Heart right ventricle (tissue), 16 donors: ENCODE measurements around the gene PKIG. TPM values are rescaled to one million over a fixed set of nuclear protein-coding genes. Genes with fewer than 3 reads are reported as not detected.

ENCODE experiments used
- ATAC-seq, 8 donors: fragments of 200-7000 bp; cut with Tn5 transposase; one replicate each; pipeline ENCODE4 v1.9.1; 2020; ENCODE audit warnings: mild to moderate bottlenecking in 8 of 8, moderate library complexity in 8 of 8, moderate number of reproducible peaks in 1 of 8
- DNase-seq, 2 donors: peaks; one replicate each; pipeline ENCODE4 v3.0.0-alpha.2; 2020
- H3K27ac ChIP-seq, 10 donors: fragments of 200-600 bp; sonication (generic) in 2 of 10; one replicate each; pipeline versions ENCODE4 v1.5.0 to v1.8.0; 2020 to 2022; ENCODE audit warnings: mild to moderate bottlenecking in 3 of 10
- H3K27me3 ChIP-seq, 7 donors: fragments of 200-600 bp; one replicate each; pipeline ENCODE4 v1.8.0; 2021 to 2022; ENCODE audit warnings: mild to moderate bottlenecking in 2 of 7
- H3K36me3 ChIP-seq, 9 donors: fragments of 200-600 bp; sonication (generic) in 1 of 9; one replicate each; pipeline versions ENCODE4 v1.5.0 to v1.8.0; 2020 to 2022; ENCODE audit warnings: mild to moderate bottlenecking in 2 of 9
- H3K4me1 ChIP-seq, 9 donors: fragments of 200-600 bp; sonication (generic) in 1 of 9; one replicate each; pipeline versions ENCODE4 v1.5.0 to v1.8.0; 2020 to 2022; ENCODE audit warnings: mild to moderate bottlenecking in 4 of 9
- H3K4me3 ChIP-seq, 10 donors: fragments of 200-600 bp; sonication (generic) in 2 of 10; one replicate each; pipeline versions ENCODE4 v1.5.0 to v1.8.0; 2020 to 2022; ENCODE audit warnings: mild to moderate bottlenecking in 7 of 10, moderate library complexity in 2 of 10
- H3K9me3 ChIP-seq, 11 donors: fragments of 200-600 bp in 10 of 11; sonication (generic) in 2 of 11; one replicate each; pipeline versions ENCODE4 v1.5.0 to v1.8.0; 2013 to 2022; ENCODE audit warnings: mild to moderate bottlenecking in 2 of 11, control low read depth in 1 of 11, moderate library complexity in 1 of 11
- WGBS, 2 donors: extraction: QIAGEN DNeasy Blood & Tissue Kit; methylation state at CpG; one replicate each; pipeline ENCODE4 v1.1.7; 2013; ENCODE audit warnings: inconsistent platforms in 1 of 2; 5-methylcytosine and 5-hydroxymethylcytosine counted together
- intact Hi-C, 10 donors: fragments of 100-400 bp; cut with DNase I; formaldehyde crosslinking; loops; one replicate each; pipeline versions ENCODE4 v1.11.1 to v1.14.2; 2022
- polyA plus RNA-seq, 2 donors: library from polyadenylated mRNA; stranded (reverse); fragments of 200-250 nt; gene quantifications; one replicate each; pipeline ENCODE4 v1.2.3, GENCODE V29; 2013
- total RNA-seq, 10 donors: library from RNA; stranded (reverse); fragmentation: NEBNext Ultra II Directional in 3 of 10; extraction: Animal tissue kit (Norgen Biotek cat#: 25700) in 3 of 10; gene quantifications; one replicate each; pipeline versions ENCODE4 v1.2.1 to v1.2.4, GENCODE V29; 2021 to 2023
- TF ChIP-seq, protein P1 (sequence below), 9 donors: fragments of 200-600 bp; sonication (generic) in 2 of 9; IDR thresholded peaks; one replicate each; pipeline versions ENCODE4 v1.5.0 to v1.8.0; 2021 to 2022; ENCODE audit warnings: antibody characterized with exemption in 9 of 9, mild to moderate bottlenecking in 5 of 9, moderate library complexity in 1 of 9
- donor health status: Arrhythmogenic right ventricular cardiomyopathy.
- donor health status: ischemic (EF 13 %, LVEDD 7.1; RV severe dilation, severe dysfunction).
- donor health status: healthy with polysubstance abuse.
- donor health status: DM: no; HTN: yes; CAD: no.
- donor health status: DM: no; HTN: no; CAD: no.
- donor health status: ischemic (EF 25% LVEDD 6.9; RV normal size, moderate dysfunction).
- donor health status: ischemic (EF 25% LVEDD 5.7; RV mildly dilated, moderate dysfunction).
- donor health status: healthy.
- donor health status: DM: yes; HTN: yes; CAD: no.
- donor health status: Ischemic cardiomyopathy.
- donor health status: ischemic (EF 35%, LVEDD 5.7; RV mildly dilated, moderate dysfunction).
- donor health status: nonischemic (EF 11% LVEDD 7.7; RV severe dilation, severe dysfunction).
- donor health status: DM: yes; HTN: yes; CAD: no.
- donor health status: PGD.
- donor health status: ischemic (EF 29% LVEDD 5.4; RV normal size, mild dysfunction).
- donor health status: nonischemic (EF 23%, LVEDD 6.1; RV moderate dilation, normal function).

The PKIG gene
- total and polyA plus RNA-seq, 12 donors = 155 to 342 (median 210) TPM

DNA sequence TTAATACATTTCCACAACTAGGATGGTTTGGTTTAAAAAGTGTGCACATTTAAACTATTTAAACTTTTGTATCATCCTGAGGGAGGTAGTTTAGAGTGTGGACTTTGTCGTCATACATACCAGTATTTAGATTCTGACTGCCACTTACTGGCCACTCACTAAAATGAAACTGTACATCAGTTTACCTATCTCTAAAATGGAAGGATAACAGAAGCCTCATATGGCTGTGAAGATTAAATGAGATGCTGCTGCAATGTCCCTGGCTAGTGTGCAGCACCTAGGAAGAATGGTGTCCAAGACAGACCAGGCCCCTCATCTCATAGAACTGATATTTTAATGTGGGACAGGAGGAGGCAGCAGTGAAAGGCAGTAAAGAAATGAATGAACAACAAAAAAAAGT lies 12.0 kb upstream of the PKIG start:
- Histone ChIP-seq H3K4me1 (peaks cover 0 to 56% (median 32%) of the 10 kb centered on the region in 9 donors), H3K9me3 (no peaks in the 10 kb centered on the region), H3K27ac (no peak overlapping the region), H3K36me3 (no peaks in the 10 kb centered on the region), H3K4me3 (no peak overlapping the region), H3K27me3 (no peaks in the 10 kb centered on the region)
- DNase-seq (no peak), ATAC-seq (no peak)
- WGBS, 2 donors = 96 to 98% methylated on average over 1 of the region's 1 CpG
- TF ChIP-seq, protein P1, sequence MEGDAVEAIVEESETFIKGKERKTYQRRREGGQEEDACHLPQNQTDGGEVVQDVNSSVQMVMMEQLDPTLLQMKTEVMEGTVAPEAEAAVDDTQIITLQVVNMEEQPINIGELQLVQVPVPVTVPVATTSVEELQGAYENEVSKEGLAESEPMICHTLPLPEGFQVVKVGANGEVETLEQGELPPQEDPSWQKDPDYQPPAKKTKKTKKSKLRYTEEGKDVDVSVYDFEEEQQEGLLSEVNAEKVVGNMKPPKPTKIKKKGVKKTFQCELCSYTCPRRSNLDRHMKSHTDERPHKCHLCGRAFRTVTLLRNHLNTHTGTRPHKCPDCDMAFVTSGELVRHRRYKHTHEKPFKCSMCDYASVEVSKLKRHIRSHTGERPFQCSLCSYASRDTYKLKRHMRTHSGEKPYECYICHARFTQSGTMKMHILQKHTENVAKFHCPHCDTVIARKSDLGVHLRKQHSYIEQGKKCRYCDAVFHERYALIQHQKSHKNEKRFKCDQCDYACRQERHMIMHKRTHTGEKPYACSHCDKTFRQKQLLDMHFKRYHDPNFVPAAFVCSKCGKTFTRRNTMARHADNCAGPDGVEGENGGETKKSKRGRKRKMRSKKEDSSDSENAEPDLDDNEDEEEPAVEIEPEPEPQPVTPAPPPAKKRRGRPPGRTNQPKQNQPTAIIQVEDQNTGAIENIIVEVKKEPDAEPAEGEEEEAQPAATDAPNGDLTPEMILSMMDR (IDR thresholded peaks at IDR 0.05) = no peak
- intact Hi-C loops = loop anchor here in 1 of 10 donors (5.0 kb wide), 1 partner anchor 38 kb away; no protein-coding TSS in a partner anchor

- Histone ChIP-seq H3K9me3 (no peaks in the 10 kb centered on the region), H3K27me3 (no peaks in the 10 kb centered on the region), H3K4me1 (peaks cover 2 to 65% (median 42%) of the 10 kb centered on the region in 9 donors), H3K27ac (peak overlapping the region in 9 of 10 donors; percentile 83 to 93 (median 88)), H3K36me3 (no peaks in the 10 kb centered on the region), H3K4me3 (no peak overlapping the region)
- 63 to 74% methylated on average over 6 of the region's 6 CpGs for WGBS, 2 donors
- TF ChIP-seq, protein P1 (IDR thresholded peaks at IDR 0.05) = no peak
- DNase-seq (no peak), ATAC-seq (no peak)
- intact Hi-C loops = loop anchor here in 1 of 10 donors (5.0 kb wide), 1 partner anchor 39 kb away; no protein-coding TSS in a partner anchor
Observed at GRCh38 chr20:44571362-44571988, 10.9 kb upstream of the PKIG start.

DNA sequence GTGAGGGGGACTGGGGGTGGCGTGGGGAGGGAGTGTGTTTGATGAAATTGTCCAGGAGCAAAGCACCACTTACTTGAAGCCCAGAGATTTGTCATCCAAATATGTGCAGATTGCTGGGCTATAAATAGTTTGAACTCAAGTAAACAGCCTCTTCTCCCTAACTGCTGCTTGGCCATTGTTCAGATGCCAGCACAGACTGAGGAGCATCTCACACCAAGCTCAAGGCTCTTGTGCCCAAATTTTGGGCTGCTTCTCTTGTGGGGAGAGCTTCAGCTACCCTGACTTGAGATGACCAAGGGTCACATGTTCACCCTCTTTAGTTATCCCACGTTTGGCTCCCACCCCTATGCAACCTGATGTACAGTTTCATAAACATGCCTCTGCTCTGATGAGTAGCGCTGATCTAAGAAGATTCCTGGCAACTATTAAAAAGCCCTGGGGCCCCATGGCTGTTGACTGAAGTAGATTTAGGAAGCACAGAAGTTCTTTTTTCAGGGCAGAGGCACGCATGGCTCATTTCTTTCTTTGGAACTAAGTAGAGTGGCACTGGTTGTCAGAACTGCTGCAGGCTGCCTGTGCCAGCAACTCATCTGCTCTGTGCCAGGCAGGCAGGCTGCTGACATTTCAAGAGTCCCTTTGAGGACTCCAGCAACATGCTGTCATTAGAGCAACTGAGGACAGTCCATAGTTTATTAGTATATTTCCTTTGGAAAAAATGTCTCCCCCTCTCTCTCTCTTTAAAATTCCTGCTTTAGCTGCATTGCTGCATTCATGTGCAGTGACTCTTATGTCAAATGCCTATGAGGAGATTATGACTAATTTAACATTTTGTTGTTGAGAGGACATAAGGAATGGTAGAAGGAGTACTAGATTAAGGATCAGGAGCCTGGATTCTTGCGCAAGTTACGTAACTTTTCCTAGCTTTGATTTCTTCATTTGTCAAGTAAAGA lies 9.6 kb upstream of the PKIG start:
- DNase-seq (peak; percentile 53 to 64), ATAC-seq (peak; percentile 79 to 95 (median 90))
- TF ChIP-seq, protein P1 (IDR thresholded peaks at IDR 0.05) = no peak
- 32 to 34% methylated on average over 6 of the region's 6 CpGs for WGBS, 2 donors
- Histone ChIP-seq H3K36me3 (no peaks in the 10 kb centered on the region), H3K27me3 (no peaks in the 10 kb centered on the region), H3K4me3 (peak overlapping the region in 3 of 10 donors; percentile 7 to 10 (median 10)), H3K9me3 (no peaks in the 10 kb centered on the region), H3K27ac (peak overlapping the region; percentile 83 to 93 (median 88)), H3K4me1 (peaks cover 6 to 70% (median 43%) of the 10 kb centered on the region in 9 donors)
- intact Hi-C loops = loop anchor here in 1 of 10 donors (5.0 kb wide), 1 partner anchor 41 kb away; no protein-coding TSS in a partner anchor

GRCh38 chr20:44573501-44573869 lies 8.9 kb upstream of the PKIG start:
- H3K4me3 ChIP-seq = no peak overlapping the region
- no peak for DNase-seq
- H3K36me3 ChIP-seq = no peaks in the 10 kb centered on the region
- no peaks in the 10 kb centered on the region for H3K9me3 ChIP-seq
- 76 to 79% methylated on average over 2 of the region's 2 CpGs for WGBS, 2 donors
- H3K27me3 ChIP-seq = no peaks in the 10 kb centered on the region
- intact Hi-C loops = loop anchor here in 1 of 10 donors (5.0 kb wide), 1 partner anchor 41 kb away; no protein-coding TSS in a partner anchor
- peaks cover 6 to 69% (median 44%) of the 10 kb centered on the region in 9 donors for H3K4me1 ChIP-seq
- peak overlapping the region; percentile 83 to 93 (median 88) for H3K27ac ChIP-seq
- TF ChIP-seq, protein P1 (IDR thresholded peaks at IDR 0.05) = no peak
- peak in 1 of 8 donors; percentile 15 for ATAC-seq
